GM19239 (cell line): ENCODE results near the gene PCDHGA7.
"Not testable (repeated sequence)": the region's sequence is repeated elsewhere in the genome, so short reads cannot be mapped to it uniquely, and the experiment has no call there.

Source experiments
- DNase-seq: peaks from one replicate; pipeline ENCODE4 v3.0.0; 2011; ENCODE audit warnings: low spot score; ENCODE audit not compliant: insufficient read length
- FAIRE-seq: peaks from 2 replicates; lab custom pipeline; 2011; peaks lifted over from hg19 to GRCh38; lab: Jason Lieb, UNC

The PCDHGA7 gene

GRCh38 chr5:141382469-141383294, at the start of gene PCDHGA7:
Gene PCDHGA7 (plus strand): TSS chr5:141382742. CDS start chr5:141382900, 158 bp downstream.
- FAIRE-seq, result no peak
- no peak for DNase-seq

DNA sequence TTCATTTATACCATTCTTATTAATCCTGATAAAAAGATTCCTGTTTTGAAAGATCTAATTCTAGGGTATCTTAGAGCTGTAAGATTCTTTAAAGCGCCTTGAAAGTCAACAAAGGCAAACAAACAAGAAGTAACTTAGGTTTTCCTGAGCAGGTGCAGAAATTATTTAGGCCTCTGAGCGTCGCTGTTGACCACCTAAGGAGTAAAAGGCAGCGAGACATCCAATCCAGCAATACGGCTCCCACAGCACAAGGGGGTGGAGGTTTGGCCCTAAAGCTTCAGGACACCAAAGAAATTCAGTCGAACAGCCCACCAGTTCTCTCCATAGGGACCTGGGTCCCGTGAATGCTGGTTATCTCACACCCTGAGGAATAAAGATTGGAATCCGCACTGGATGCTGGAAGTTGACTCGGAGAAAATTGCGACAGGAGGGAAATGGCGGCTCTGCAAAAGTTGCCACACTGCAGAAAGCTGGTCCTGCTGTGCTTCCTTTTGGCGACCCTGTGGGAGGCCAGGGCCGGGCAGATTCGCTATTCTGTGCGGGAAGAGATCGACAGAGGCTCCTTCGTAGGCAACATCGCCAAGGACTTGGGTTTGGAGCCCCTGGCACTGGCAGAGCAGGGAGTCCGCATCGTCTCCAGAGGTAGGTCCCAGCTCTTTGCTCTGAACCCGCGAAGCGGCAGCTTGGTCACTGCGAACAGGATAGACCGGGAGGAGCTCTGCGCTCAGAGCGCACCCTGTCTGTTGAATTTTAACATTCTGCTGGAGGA, 43.8 kb upstream of the PCDHGA7 start, which contains the start of gene PCDHGA2:
Gene PCDHGA2, plus strand, starts transcription at position 223 of the 769 bp plus-strand sequence.
- no peak for FAIRE-seq
- DNase-seq, result no peak

DNA sequence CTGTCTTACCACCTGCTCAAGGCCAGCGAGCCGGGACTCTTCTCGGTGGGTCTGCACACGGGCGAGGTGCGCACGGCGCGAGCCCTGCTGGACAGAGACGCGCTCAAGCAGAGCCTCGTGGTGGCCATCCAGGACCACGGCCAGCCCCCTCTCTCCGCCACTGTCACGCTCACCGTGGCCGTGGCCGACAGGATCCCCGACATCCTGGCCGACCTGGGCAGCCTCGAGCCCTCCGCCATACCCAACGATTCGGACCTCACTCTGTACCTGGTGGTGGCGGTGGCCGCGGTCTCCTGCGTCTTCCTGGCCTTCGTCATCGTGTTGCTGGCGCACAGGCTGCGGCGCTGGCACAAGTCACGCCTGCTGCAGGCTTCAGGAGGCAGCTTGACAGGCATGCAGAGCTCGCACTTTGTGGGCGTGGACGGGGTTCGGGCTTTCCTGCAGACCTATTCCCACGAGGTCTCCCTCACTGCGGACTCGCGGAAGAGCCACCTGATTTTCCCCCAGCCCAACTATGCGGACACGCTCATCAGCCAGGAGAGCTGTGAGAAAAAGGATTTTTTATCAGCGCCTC, 41.7 kb upstream of the PCDHGA7 start:
- not testable (repeated sequence) for DNase-seq, FAIRE-seq

DNA sequence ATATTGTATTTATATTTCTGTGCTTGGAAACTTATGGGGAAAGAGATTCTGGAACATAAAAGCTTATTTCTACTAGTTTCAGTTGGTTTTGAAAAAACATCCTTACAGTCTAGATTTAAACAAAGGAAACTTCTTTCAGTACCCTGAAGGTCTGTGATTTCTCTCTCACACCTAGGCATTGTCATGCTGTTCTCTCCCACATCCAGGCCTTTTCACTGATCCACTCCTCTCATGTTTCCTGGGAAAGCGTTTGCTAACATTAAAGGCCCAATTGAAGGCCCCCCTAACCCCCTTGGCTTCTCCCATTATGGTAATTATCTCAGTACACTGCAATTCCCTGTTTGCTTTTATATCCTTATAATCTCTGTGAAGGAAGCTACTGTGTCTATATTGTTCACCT, 39.8 kb upstream of the PCDHGA7 start:
- no peak for FAIRE-seq

GRCh38 chr5:141343242-141343952, 39.1 kb upstream of the PCDHGA7 start, which contains the start of gene PCDHGA3:
Gene PCDHGA3 (plus strand): TSS chr5:141343829. CDS start chr5:141344034, 205 bp downstream.
- DNase-seq, result no peak
- no peak for FAIRE-seq

More for the DNA sequence above, 39.8 kb upstream of the PCDHGA7 start:
- no peak for DNase-seq

- FAIRE-seq, result no peak
- DNase-seq, result no peak
Measured at GRCh38 chr5:141343953-141344463, 38.5 kb upstream of the PCDHGA7 start.

GRCh38 chr5:141345327-141345726, 37.2 kb upstream of the PCDHGA7 start:
- DNase-seq (no peak), FAIRE-seq (no peak)

DNA sequence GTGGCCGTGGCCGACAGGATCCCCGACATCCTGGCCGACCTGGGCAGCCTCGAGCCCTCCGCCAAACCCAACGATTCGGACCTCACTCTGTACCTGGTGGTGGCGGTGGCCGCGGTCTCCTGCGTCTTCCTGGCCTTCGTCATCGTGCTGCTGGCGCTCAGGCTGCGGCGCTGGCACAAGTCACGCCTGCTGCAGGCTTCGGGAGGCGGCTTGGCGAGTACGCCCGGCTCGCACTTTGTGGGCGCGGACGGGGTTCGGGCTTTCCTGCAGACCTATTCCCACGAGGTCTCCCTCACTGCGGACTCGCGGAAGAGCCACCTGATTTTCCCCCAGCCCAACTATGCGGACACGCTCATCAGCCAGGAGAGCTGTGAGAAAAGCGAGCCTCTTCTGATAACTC, 36.5 kb upstream of the PCDHGA7 start:
- DNase-seq, FAIRE-seq: not testable (repeated sequence)

DNA sequence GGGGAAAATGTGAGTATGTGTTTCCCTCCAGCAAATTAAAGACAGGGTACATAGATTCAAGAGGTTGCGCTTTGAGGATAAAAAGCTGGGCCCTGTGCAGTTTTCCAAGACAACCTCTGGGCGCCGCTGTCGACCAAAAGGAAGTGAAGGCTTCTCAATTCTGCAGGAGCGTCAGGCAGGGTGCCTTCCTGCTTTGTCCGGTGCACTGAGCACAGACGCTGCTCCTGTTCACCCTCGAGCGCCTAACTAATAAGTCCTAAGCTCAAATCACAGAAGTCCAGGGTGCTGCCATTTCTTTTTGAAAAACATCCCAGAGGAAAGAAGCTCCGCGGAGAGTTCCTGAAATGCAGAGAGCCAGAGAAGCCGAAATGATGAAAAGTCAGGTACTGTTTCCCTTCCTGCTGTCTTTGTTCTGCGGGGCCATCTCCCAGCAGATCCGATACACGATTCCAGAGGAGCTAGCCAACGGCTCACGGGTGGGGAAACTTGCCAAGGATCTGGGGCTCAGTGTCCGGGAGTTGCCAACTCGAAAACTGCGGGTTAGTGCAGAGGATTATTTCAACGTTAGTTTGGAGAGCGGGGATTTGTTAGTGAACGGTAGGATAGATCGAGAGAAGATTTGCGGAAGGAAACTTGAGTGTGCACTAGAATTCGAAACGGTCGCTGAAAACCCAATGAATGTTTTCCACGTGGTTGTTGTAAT, 32.5 kb upstream of the PCDHGA7 start, which contains the start of gene PCDHGB1:
Gene PCDHGB1, plus strand, starts transcription at position 183 of the 703 bp plus-strand sequence. Its CDS starts 162 bp downstream, at position 345.
- no peak for FAIRE-seq
- DNase-seq, result no peak

GRCh38 chr5:141351591-141351990, 31.0 kb upstream of the PCDHGA7 start:
- DNase-seq, result no peak
- no peak for FAIRE-seq

DNA sequence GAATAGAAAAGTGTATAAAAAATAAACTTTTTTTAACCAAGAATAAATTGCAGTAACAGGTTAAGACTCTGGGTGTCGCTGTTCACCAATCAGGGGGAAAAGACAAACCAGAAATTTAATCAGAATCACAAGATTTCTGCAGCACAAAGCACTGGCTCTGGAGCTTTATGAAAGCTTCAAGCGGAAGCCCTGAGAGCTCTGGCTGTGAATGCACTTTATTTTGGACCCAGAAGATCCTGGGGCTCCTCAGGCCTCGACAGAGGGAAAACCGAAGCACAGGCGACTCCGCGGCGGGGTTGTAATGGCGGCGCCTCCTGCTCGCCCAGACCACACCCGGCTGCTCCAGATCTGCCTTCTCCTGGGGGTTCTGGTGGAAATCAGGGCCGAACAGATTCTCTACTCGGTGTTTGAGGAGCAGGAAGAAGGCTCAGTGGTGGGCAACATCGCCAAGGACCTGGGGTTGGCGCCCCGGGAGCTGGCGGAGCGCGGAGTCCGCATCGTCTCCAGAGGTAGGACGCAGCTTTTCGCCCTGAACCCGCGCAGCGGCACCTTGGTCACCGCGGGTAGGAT, 27.6 kb upstream of the PCDHGA7 start, which contains the start of gene PCDHGA4:
Gene PCDHGA4, plus strand, starts transcription at position 122 of the 570 bp plus-strand sequence. Its CDS starts 87 bp downstream, at position 209.
- FAIRE-seq, result no peak

GRCh38 chr5:141355641-141356040, 26.9 kb upstream of the PCDHGA7 start:
- FAIRE-seq (no peak), DNase-seq (no peak)

More for the DNA sequence above, 27.6 kb upstream of the PCDHGA7 start, which contains the start of gene PCDHGA4:
- DNase-seq, result no peak

DNA sequence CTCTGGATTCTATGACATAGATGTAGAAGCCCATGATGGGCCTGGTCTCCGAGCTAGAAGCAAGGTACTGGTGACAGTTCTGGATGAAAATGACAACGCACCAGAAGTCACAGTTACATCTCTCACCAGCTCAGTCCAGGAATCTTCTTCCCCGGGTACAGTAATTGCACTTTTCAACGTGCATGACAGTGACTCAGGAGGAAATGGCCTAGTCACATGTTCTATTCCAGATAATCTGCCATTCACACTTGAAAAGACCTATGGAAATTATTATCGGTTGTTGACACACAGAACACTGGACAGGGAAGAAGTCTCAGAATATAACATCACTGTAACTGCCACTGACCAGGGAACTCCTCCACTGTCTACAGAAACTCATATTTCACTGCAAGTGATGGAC, 26.4 kb upstream of the PCDHGA7 start:
- no peak for FAIRE-seq
- DNase-seq, result no peak

DNA sequence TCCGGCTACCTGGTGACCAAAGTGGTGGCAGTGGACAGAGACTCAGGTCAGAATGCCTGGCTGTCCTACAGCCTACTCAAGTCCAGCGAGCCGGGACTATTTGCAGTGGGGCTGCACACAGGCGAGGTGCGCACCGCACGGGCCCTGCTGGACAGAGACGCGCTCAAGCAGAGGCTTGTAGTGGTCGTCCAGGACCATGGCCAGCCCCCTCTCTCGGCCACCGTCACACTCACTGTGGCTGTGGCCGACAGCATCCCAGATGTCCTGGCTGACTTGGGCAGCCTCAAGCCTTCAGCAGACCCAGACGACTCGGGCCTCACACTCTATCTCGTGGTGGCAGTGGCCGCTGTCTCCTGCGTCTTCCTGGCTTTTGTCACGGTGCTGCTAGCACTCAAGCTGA, 25.6 kb upstream of the PCDHGA7 start:
- DNase-seq, result no peak
- FAIRE-seq, result no peak

GRCh38 chr5:141359790-141360426, 22.6 kb upstream of the PCDHGA7 start, which contains the start of gene PCDHGB2:
Gene PCDHGB2 (plus strand): TSS chr5:141359994. CDS start chr5:141360136, 142 bp downstream.
- peak; percentile 58 for DNase-seq
- FAIRE-seq, result peak; percentile 85

- FAIRE-seq, result no peak
- no peak for DNase-seq
Measured at GRCh38 chr5:141360685-141361084, 21.9 kb upstream of the PCDHGA7 start.

GRCh38 chr5:141362719-141363118, 19.8 kb upstream of the PCDHGA7 start:
- no peak for FAIRE-seq
- DNase-seq, result no peak
